Medulla oblongata (tissue), 1 donor: ENCODE results near the gene APOC3.

Source experiments
- DNase-seq: peaks from one replicate; pipeline ENCODE4 v3.0.0-alpha.2; 2015; ENCODE audit errors: extremely low spot score

APOC3 gene

GRCh38 chr11:116849060-116849459 is 19.4 kb downstream of the APOC3 start:
- DNase-seq = no peak

DNA sequence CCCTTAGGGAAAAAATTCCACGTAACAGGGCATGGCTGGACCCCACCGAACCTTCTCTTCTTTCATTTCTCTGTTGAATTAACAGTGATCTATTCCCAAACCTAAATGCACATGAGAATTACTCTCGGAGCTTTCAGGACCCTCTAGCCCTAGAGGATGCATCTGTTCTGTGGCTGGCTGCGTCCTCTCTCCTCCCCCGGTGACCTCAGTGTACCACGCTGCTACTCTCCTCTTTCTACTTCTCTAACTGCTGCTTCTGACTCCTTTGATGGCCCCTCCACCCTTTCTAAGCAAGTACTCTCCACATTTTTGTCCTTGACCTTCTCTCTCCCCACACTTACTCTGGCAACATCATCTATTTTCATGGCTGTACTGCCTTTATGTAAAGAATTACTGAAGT is 19.8 kb downstream of the APOC3 start:
- no peak for DNase-seq

DNA sequence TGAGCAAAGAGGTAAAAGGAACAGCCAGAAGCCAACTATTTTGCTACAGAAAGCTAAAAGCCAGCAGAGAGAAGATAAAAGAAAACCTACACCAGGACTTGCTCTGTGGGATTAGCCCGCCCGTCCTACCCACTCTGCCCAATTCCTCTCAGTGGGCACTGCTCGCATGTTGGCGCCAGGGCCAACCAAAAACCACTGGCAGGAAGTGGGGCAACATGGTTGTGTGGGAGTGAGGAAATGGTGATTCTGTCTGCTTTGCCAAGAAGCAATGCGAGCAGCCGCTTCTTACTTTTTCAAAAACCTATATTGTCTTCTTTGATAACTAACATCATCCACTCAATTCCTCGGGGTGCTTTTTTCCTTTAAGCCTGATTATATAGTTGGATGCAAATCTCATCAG is 21.9 kb downstream of the APOC3 start:
- DNase-seq = peak; percentile 41

DNA sequence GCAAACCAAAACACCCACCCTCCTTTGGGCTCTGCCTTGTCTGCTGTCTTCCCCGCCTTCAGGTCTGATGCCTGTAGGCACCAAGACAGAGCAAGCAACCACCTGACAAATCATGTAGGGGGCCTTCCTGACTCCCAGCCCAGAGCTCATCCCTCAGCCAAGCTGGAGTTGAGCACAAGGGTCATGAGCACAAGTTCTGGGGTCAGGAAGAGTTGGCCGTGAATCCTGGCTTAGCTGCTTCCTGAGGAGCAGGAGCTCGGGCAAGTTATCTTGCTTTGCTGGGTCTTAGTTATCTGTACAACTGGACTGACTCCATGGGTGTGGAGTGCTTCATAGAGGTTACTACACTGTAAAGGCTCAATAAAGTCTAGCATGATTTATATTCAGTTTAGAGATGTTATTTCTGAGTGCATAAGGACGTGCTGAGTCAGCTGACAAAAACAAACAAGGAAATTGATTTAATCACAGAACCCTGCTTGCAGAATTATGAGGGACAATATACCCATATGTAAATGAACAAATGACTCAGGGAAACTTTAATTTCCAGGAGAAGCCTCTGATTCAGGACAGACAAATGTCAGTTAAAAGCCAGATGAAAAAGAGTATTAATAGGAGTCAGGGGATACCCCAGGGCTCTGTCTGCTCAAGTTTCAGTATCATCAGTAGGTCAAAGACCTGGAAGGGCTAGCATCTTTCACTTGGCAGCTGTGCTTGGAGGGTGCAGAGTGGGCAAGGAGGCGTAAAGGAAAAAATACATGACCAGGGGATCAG is 22.7 kb downstream of the APOC3 start:
- DNase-seq = peak; percentile 71

DNA sequence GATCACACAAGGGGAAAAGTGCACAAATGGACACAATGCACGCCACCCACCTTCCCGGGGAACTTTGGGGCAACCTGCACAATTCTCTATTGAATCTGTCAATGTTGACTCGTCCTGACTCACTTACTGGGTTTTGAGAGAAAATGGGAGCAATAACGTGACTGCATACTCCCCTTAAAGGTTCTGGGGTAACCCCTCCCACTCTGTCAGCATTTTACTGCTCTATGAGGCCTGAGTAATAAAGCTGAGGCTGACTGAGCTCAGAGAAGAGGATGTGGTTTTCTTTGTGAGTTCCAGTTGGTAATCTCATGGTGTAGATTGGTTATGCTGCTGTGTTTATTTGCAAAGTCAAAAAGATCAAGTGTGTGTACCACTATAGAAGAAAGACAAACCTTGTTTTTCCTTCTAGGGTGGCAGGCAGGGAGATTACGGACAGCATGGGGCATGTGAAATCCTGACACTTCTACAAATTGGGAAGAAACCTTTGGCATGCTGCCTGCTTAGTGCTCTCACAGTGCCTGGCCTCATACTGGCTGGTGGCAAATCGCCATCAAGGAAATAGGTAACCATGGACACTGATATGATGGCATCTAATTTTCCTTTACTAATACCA is 23.9 kb downstream of the APOC3 start:
- DNase-seq = no peak

DNA sequence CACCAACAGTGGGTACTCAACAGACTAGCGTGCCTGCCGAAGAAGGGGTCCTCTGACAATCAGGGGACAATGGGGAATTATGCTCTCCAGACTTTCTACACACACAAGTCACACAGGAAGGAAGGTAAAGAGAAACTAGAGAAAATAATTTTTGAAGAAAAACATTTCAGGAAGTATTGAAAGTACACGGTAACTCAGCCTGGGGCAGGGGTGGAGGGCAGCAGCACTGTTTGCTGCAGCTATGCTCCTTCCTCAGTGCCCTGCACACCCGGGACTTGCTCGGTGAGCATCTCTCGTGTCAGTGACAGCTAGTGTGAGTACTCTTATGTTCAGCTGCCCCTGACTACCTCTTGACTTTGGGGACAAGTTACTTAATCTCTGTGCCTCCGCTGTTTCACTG is 25.7 kb downstream of the APOC3 start:
- DNase-seq = no peak

DNA sequence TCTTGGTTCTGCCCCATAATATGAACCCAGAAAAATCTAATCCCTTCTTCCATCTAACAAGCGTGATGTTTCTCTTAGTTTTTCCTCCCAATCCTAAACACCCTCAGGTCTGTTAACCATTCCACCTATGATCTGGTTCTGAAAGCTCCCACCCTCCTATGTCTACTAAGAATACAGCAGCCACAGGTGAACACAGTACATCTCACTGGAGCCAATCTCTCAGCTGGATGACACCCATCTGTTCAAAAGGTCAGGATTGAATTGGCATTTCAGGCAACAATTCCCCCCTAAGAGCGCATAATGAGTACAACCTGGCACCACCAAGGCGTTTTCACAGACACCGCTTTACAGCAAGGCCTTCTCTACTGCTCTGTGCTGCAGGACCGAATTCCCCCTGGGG is 26.7 kb downstream of the APOC3 start:
- DNase-seq = no peak

GRCh38 chr11:116857316-116857715 is 27.6 kb downstream of the APOC3 start:
- DNase-seq = no peak

GRCh38 chr11:116857936-116858335 is 28.2 kb downstream of the APOC3 start:
- no peak for DNase-seq

DNA sequence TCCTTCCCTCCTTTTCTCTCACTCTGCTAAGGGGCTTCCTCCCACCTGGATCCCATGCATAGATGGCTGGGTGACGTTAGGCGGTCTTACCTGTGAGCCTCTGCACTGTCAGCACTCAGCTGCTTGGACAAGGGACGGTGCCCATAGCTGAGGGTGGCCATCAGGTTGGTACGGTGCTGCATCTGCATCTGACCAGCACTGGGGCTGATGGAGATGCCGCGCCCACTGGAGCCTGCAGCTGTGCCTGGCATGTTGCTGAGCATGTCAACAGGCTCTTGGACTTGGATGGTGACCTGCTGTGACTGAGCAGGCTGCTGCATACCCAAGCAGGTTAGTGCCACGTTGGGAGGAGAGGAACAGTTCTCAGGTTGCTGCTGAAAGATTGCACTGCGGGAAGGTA is 29.5 kb downstream of the APOC3 start:
- DNase-seq = no peak

DNA sequence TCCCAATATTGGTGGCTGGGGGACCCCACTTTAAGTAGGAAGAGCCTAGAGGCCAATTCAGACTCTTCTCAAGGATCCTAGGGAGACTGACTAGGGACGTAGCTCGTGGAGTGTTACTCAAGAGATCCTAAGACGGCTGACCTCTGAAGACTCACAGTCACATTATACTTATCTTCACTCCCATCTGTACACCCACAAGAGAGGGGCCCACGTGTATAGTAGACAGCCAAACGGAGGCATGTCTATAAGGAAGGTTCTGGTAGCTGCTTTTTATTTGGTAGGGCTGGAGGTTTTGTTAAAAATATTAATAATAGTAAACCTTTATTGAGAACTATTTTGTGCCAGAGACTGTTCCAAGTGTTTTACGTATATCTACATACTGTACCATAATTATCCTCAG is 30.6 kb downstream of the APOC3 start:
- no peak for DNase-seq

DNA sequence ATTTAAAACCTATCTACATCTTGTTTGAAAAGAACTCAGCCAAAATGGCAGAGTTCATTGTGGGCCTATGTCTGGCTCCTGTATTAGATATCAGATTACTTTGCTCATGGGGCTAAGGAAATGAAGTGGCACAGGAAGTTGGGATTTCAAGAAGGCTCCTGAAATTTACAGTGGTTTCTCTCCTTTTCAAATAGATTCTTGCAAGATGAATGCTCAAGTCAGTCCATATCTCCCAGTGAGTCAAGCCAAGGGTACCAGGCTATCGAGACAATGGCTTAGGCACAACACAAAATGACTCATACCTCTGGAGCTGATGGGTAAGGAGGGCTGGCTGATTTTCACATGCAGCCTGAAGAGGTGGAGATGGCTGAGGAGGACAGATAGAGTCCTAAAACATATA is 31.8 kb downstream of the APOC3 start:
- no peak for DNase-seq

GRCh38 chr11:116862185-116862584 is 32.5 kb downstream of the APOC3 start:
- DNase-seq = no peak

GRCh38 chr11:116862951-116863350 is 33.2 kb downstream of the APOC3 start:
- DNase-seq = no peak

DNA sequence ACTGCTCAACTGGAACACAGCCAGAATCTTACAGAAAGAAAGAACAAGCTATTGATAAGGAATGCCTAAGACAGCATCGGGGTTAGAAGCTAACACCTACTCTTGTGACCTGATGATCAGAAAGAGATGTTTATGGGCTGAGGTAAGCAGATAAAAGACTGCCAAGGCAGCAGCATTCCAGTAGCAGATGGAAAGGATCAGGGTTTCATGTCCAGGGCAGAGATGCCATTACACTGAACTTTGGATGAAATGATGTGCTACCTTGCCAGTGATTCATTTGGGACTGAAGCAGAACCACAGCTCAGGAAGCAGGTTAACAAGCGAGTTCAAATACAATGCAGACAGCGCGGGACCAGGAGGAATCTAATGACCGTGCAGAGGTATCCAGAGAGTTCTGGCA is 34.8 kb downstream of the APOC3 start:
- DNase-seq = no peak

DNA sequence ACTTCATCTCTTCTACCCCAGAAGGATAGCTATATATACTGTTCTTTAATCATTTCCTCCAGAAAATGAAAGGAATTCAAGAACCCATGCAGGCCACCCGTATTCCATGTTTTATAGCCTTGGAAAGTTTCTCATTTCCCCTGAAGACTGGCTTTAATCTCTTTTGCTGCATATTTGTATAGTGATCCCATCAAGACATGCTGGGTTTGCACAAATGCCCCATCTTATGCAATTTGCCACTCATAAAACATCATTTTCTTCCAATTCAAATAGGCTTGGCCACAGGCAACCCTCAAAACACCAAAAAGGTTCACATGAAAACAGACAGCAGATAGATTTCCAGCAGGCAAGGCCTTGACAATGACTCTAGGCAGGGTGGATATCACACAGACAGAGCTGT is 36.0 kb downstream of the APOC3 start:
- DNase-seq = no peak

DNA sequence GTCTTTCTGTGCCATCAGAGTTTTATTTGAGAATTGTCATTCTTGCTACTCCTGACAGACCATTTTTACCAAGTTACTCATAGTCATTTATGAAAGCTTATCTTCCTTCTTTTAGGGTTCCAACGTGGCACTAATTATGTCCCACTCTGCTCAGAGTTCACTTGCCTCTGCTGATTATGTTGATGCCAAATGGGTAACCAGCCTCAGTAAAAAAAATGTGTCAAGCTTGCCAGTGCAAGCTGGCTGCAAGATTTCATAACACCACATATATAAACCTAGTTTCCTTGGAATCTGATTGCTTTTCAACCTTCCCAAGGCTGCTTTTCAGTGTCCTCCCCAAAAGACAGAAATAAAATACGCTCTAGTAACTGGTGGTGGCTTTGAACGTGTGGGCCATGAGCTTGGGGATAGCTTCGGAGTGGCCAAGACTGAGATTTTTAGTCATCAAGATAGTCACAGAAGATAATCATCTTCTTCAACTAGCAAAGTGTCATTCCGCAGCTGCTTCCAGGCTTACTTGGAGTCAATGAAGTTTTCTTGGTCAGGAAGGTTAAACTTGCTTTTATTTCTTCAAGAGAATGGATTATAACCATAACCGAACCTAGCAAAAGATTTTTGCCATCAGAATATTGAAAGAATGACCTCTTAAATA is 37.2 kb downstream of the APOC3 start:
- no peak for DNase-seq

DNA sequence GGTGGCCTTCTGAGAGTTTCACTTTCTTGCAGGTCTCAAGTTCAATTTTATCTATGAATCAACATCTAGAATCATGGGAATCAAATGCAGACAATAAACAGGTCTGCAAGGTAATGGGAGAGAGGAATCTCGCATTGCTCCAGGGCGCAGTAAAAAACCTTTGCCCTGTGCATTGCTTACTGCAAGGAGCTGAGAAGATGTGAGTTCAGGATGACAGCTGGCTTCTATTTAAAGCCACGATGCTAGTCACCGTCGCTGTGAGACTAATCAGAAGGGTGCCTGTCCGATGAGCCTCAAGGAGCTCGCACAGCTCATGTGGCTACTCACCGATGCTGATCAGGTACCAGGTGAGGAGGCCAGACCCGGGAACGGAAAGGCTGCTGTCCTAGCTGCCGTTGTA is 37.9 kb downstream of the APOC3 start:
- no peak for DNase-seq

DNA sequence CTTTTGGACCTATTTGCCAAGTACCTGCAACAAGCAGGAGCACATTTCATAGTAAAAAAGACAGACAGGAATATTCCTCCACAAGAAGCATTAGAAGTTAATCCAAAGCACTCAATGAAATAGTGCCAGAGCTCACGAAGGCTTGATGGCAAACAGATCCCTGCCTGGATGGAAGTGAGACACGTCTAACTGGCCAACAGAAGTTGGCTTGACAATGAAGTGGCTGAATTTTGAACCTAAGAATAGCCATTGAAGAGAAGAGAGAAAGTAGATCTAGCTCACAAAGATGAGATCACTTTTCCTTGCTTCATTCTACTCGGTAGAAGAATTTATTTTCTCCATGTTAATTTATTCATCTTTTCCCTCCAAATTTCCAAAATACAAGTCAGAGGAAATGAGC is 38.4 kb downstream of the APOC3 start:
- no peak for DNase-seq

- DNase-seq = peak; percentile 73
Measured at GRCh38 chr11:116869610-116870009, 39.9 kb downstream of the APOC3 start.

DNA sequence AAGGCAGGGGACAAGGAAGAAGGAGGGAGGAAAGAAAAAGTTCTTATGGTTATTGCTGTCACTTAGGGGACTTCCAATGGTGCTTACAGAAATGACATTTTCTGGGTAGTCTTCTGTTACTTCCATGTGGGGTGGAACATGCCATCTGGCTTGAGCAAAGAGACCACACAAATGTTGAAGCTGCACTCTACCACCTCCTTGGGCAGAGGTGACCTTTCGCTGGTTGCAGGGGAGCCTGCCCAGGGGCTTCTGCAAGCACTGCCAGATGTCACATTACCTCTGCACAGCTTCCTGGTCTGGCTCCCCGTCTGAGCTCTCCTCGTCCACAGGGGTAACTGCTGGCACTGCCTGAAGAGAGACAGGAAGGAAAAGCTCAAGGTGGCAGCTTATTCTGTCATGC is 40.3 kb downstream of the APOC3 start:
- DNase-seq = no peak

DNA sequence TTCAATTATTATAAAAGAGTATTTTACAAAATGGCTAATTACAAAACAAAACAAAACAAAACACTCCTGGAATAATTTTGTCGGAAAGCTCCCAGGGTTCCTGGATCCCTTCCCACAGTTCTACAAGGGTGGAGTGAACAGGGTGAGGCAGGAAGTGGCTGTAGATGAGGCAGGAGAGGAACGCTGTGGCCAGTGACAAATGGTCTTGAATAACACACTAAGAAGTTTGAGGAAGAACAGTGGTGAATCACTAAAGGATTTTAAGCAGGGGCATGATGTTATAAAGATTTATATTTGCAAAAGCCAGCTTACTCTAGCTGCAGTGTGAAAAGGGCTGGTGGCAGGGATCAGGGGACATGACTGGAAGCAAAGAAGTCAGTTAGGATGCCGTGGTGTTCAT is 41.5 kb downstream of the APOC3 start:
- no peak for DNase-seq

GRCh38 chr11:116873381-116873780 is 43.7 kb downstream of the APOC3 start:
- no peak for DNase-seq
